Neural progenitor cell (in vitro differentiated cells): ENCODE results near the gene CLCNKA. TPM values are rescaled to one million over a fixed set of nuclear protein-coding genes. Genes with fewer than 3 reads are reported as not detected.

Experiments
- DNase-seq: peaks from one replicate; pipeline ENCODE4 v3.0.0-alpha.2; 2016; ENCODE audit warnings: low spot score
- H2AFZ ChIP-seq: fragments of 200-600 bp; sonication (generic); replicated peaks from 2 replicates; pipeline ENCODE4 v1.6.1; 2016; ENCODE audit warnings: antibody characterized with exemption
- H3F3A ChIP-seq: fragments of 200-600 bp; sonication (generic); 2 replicates; pipeline ENCODE4 v1.6.1; 2016; ENCODE audit warnings: antibody characterized with exemption, low read depth
- H3K27ac ChIP-seq: fragments of 200-600 bp; sonication (generic); 2 replicates; pipeline ENCODE4 v1.5.1; 2016; ENCODE audit warnings: mild to moderate bottlenecking
- H3K27me3 ChIP-seq: fragments of 200-600 bp; sonication (generic); 2 replicates; pipeline ENCODE4 v1.6.1; 2016; ENCODE audit warnings: mild to moderate bottlenecking, moderate library complexity
- H3K36me3 ChIP-seq: fragments of 200-600 bp; sonication (generic); 2 replicates; pipeline ENCODE4 v1.5.1; 2016
- H3K4me1 ChIP-seq: fragments of 200-600 bp; sonication (generic); 2 replicates; pipeline ENCODE4 v1.6.1; 2016; ENCODE audit warnings: mixed run types
- H3K4me2 ChIP-seq: fragments of 200-600 bp; sonication (generic); 2 replicates; pipeline ENCODE4 v1.6.1; 2016
- H3K4me3 ChIP-seq: fragments of 200-600 bp; sonication (generic); 2 replicates; pipeline ENCODE4 v1.5.1; 2016
- H3K79me2 ChIP-seq: fragments of 200-600 bp; sonication (generic); 2 replicates; pipeline ENCODE4 v1.6.1; 2016; ENCODE audit warnings: low read depth
- H3K9ac ChIP-seq: fragments of 200-600 bp; sonication (generic); 2 replicates; pipeline ENCODE4 v1.6.1; 2016
- H3K9me3 ChIP-seq: fragments of 200-600 bp; sonication (generic); 2 replicates; pipeline ENCODE4 v1.5.1; 2016; ENCODE audit warnings: low read depth
- H4K20me1 ChIP-seq: fragments of 200-600 bp; sonication (generic); 2 replicates; pipeline ENCODE4 v1.6.1; 2016; ENCODE audit warnings: low read depth
- H3K27ac Mint-ChIP-seq: 3 replicates; pipeline ENCODE4 v1.8.0; 2021; ENCODE audit warnings: mixed read lengths
- H3K27me3 Mint-ChIP-seq: 2 replicates; pipeline ENCODE4 v1.8.0; 2022; ENCODE audit warnings: low read depth, mild to moderate bottlenecking, inconsistent platforms, moderate library complexity, mixed read lengths; ENCODE audit not compliant: insufficient read depth
- H3K36me3 Mint-ChIP-seq: 3 replicates; pipeline ENCODE4 v1.8.0; 2021; ENCODE audit warnings: mixed read lengths
- H3K4me1 Mint-ChIP-seq: 3 replicates; pipeline ENCODE4 v1.8.0; 2021; ENCODE audit warnings: mixed read lengths
- H3K4me3 Mint-ChIP-seq: 3 replicates; pipeline ENCODE4 v1.8.0; 2021; ENCODE audit warnings: mild to moderate bottlenecking, moderate library complexity, mixed read lengths
- H3K9me3 Mint-ChIP-seq: 3 replicates; pipeline ENCODE4 v1.8.0; 2020; ENCODE audit warnings: mixed read lengths
- CTCF ChIP-seq: fragments of 200-600 bp; sonication (generic); IDR thresholded peaks from 2 replicates; pipeline ENCODE4 v1.5.1; 2017; ENCODE audit warnings: antibody characterized with exemption, mild to moderate bottlenecking
- EZH2 ChIP-seq: fragments of 200-600 bp; sonication (generic); IDR thresholded peaks from 2 replicates; pipeline ENCODE4 v1.6.1; 2017; ENCODE audit warnings: antibody characterized with exemption, mild to moderate bottlenecking, moderate library complexity
- EZH2phosphoT487 ChIP-seq: fragments of 200-600 bp; sonication (generic); IDR thresholded peaks from 2 replicates; pipeline ENCODE4 v1.6.1; 2017; ENCODE audit warnings: antibody characterized with exemption
- total RNA-seq: library from RNA; depleted of rRNA; stranded (reverse); fragments of >200 nt; gene quantifications from 2 replicates; pipeline ENCODE4 v1.2.3, GENCODE V29; 2015; ENCODE audit warnings: low replicate concordance

Gene CLCNKA
- total RNA-seq, 1 donor from 2014 or later = not detected

GRCh38 chr1:16009678-16010077, 12.2 kb upstream of the CLCNKA start:
- Histone ChIP-seq H3F3A (no peaks in the 10 kb centered on the region), H3K79me2 (no peaks in the 10 kb centered on the region), H4K20me1 (peaks cover 3% of the 10 kb centered on the region), H3K9ac (no peak overlapping the region), H3K27me3 (peaks cover 71% of the 10 kb centered on the region), H2AFZ (no peak overlapping the region), H3K36me3 (no peaks in the 10 kb centered on the region), H3K27ac (no peak overlapping the region), H3K4me1 (peaks cover 9% of the 10 kb centered on the region), H3K4me2 (no peak overlapping the region), H3K9me3 (no peaks in the 10 kb centered on the region), H3K4me3 (no peak overlapping the region)
- no peaks in the 10 kb centered on the region for H3K36me3 Mint-ChIP-seq
- no peak for DNase-seq
- peaks cover 10% of the 10 kb centered on the region for H3K27me3 Mint-ChIP-seq
- no peak overlapping the region for H3K4me3 Mint-ChIP-seq
- TF ChIP-seq EZH2 = no peak
- no peak for TF ChIP-seq EZH2phosphoT487
- no peak for TF ChIP-seq CTCF
- no peak overlapping the region for H3K27ac Mint-ChIP-seq
- H3K4me1 Mint-ChIP-seq = peaks cover 13% of the 10 kb centered on the region
- no peaks in the 10 kb centered on the region for H3K9me3 Mint-ChIP-seq

GRCh38 chr1:16010837-16011236, 11.0 kb upstream of the CLCNKA start:
- Histone ChIP-seq H3K27ac (no peak overlapping the region), H2AFZ (no peak overlapping the region), H3K9me3 (no peaks in the 10 kb centered on the region), H3K4me3 (no peak overlapping the region), H4K20me1 (peaks cover 3% of the 10 kb centered on the region), H3K4me1 (peaks cover 9% of the 10 kb centered on the region), H3F3A (no peaks in the 10 kb centered on the region), H3K4me2 (no peak overlapping the region), H3K27me3 (peaks cover 69% of the 10 kb centered on the region), H3K79me2 (no peaks in the 10 kb centered on the region), H3K36me3 (no peaks in the 10 kb centered on the region), H3K9ac (no peak overlapping the region)
- no peak for TF ChIP-seq CTCF
- no peak for TF ChIP-seq EZH2phosphoT487
- no peak for TF ChIP-seq EZH2
- no peak for DNase-seq
- no peak overlapping the region for H3K4me3 Mint-ChIP-seq
- H3K27me3 Mint-ChIP-seq = peaks cover 8% of the 10 kb centered on the region
- no peaks in the 10 kb centered on the region for H3K36me3 Mint-ChIP-seq
- no peak overlapping the region for H3K27ac Mint-ChIP-seq
- no peaks in the 10 kb centered on the region for H3K9me3 Mint-ChIP-seq
- peaks cover 21% of the 10 kb centered on the region for H3K4me1 Mint-ChIP-seq

GRCh38 chr1:16011936-16012589, 9.8 kb upstream of the CLCNKA start:
- no peak overlapping the region for H3K4me3 ChIP-seq
- H3K36me3 ChIP-seq = no peaks in the 10 kb centered on the region
- Mint-ChIP-seq H3K9me3 (no peaks in the 10 kb centered on the region), H3K27ac (no peak overlapping the region), H3K4me3 (no peak overlapping the region), H3K36me3 (no peaks in the 10 kb centered on the region), H3K4me1 (peaks cover 14% of the 10 kb centered on the region), H3K27me3 (peaks cover 11% of the 10 kb centered on the region)
- H3K4me2 ChIP-seq = no peak overlapping the region
- peaks cover 9% of the 10 kb centered on the region for H3K4me1 ChIP-seq
- no peak overlapping the region for H3K27ac ChIP-seq
- H3F3A ChIP-seq = no peaks in the 10 kb centered on the region
- TF ChIP-seq EZH2 (no peak), CTCF (no peak), EZH2phosphoT487 (no peak)
- peaks cover 3% of the 10 kb centered on the region for H4K20me1 ChIP-seq
- no peak for DNase-seq
- H3K79me2 ChIP-seq = no peaks in the 10 kb centered on the region
- no peaks in the 10 kb centered on the region for H3K9me3 ChIP-seq
- peaks cover 56% of the 10 kb centered on the region for H3K27me3 ChIP-seq
- no peak overlapping the region for H2AFZ ChIP-seq
- H3K9ac ChIP-seq = no peak overlapping the region
